ENCODE data around the gene PHF23. TPM values are rescaled to one million over a fixed set of nuclear protein-coding genes. Genes with fewer than 3 reads are reported as not detected.

PHF23 gene
- total and polyA plus RNA-seq, 3 experiments from 2014 or later, result 25.8 to 51.9 (median 48.0) TPM

- H3K4me3 Mint-ChIP-seq, result no peak overlapping the region
- Histone ChIP-seq H3K36me3 (ENCODE audit: insufficient read depth, low read length) (peaks cover 50% of the 10 kb centered on the region), H3K4me3 (ENCODE audit: low read length) (no peak overlapping the region), H3K4me1 (ENCODE audit: insufficient read depth, low read length) (peaks cover 3% of the 10 kb centered on the region), H3K27ac (ENCODE audit: low read depth, low read length) (no peak overlapping the region), H3K27me3 (ENCODE audit: insufficient read depth, low read length, poor library complexity, severe bottlenecking) (no peaks in the 10 kb centered on the region), H3K9me3 (ENCODE audit: low read length) (no peaks in the 10 kb centered on the region)
- H3K27ac Mint-ChIP-seq, result peak overlapping the region in 1 of 8 donors; percentile 41
- ChIA-PET POLR2A (no interaction called here), CTCF (no interaction called here)
- DNase-seq, result no peak
- H3K36me3 Mint-ChIP-seq, result peaks cover 0 to 85% (median 4%) of the 10 kb centered on the region in 3 donors
- H3K4me1 Mint-ChIP-seq, result peaks cover 8 to 12% (median 9%) of the 10 kb centered on the region in 3 donors
- no peaks in the 10 kb centered on the region for H3K9me3 Mint-ChIP-seq
- H3K27me3 Mint-ChIP-seq, result no peaks in the 10 kb centered on the region
Measured at GRCh38 chr17:7226721-7227710, 12.2 kb downstream of the PHF23 start.

GRCh38 chr17:7225711-7226331, 13.4 kb downstream of the PHF23 start:
- Histone ChIP-seq H3K36me3 (ENCODE audit: insufficient read depth, low read length) (peaks cover 56% of the 10 kb centered on the region), H3K4me1 (ENCODE audit: insufficient read depth, low read length) (peaks cover 7% of the 10 kb centered on the region), H3K4me3 (ENCODE audit: low read length) (no peak overlapping the region), H3K27me3 (ENCODE audit: insufficient read depth, low read length, poor library complexity, severe bottlenecking) (no peaks in the 10 kb centered on the region), H3K27ac (ENCODE audit: low read depth, low read length) (no peak overlapping the region), H3K9me3 (ENCODE audit: low read length) (no peaks in the 10 kb centered on the region)
- Mint-ChIP-seq H3K9me3 (no peaks in the 10 kb centered on the region), H3K4me1 (peaks cover 10 to 18% (median 12%) of the 10 kb centered on the region in 3 donors), H3K36me3 (peaks cover 0 to 90% (median 3%) of the 10 kb centered on the region in 3 donors), H3K4me3 (no peak overlapping the region), H3K27ac (no peak overlapping the region), H3K27me3 (no peaks in the 10 kb centered on the region)
- POLR2A ChIA-PET, result no interaction called here
- DNase-seq, result no peak
- CTCF ChIA-PET, result no interaction called here

- Mint-ChIP-seq H3K4me1 (peaks cover 15 to 24% (median 16%) of the 10 kb centered on the region in 3 donors), H3K27ac (no peak overlapping the region), H3K9me3 (no peaks in the 10 kb centered on the region), H3K27me3 (no peaks in the 10 kb centered on the region), H3K4me3 (no peak overlapping the region), H3K36me3 (peaks cover 0 to 84% (median 2%) of the 10 kb centered on the region in 3 donors)
- DNase-seq, result peak in 1 of 5 donors; percentile 41
- CTCF ChIA-PET, result no interaction called here
- H3K27ac ChIP-seq (ENCODE audit: low read depth, low read length), result no peak overlapping the region
- POLR2A ChIA-PET, result no interaction called here
- H3K4me3 ChIP-seq (ENCODE audit: low read length), result no peak overlapping the region
- H3K27me3 ChIP-seq (ENCODE audit: insufficient read depth, low read length, poor library complexity, severe bottlenecking), result no peaks in the 10 kb centered on the region
- peaks cover 15% of the 10 kb centered on the region for H3K4me1 ChIP-seq (ENCODE audit: insufficient read depth, low read length)
- peaks cover 52% of the 10 kb centered on the region for H3K36me3 ChIP-seq (ENCODE audit: insufficient read depth, low read length)
- H3K9me3 ChIP-seq (ENCODE audit: low read length), result no peaks in the 10 kb centered on the region
Measured at GRCh38 chr17:7224661-7225111, 14.6 kb downstream of the PHF23 start.

- ChIA-PET CTCF (no interaction called here), POLR2A (interaction anchor here (1.1 kb wide), 1 partner anchor 10 kb away, joined by 3 read pairs; the partner anchor contains the start of gene DVL2)
- no peak overlapping the region for H3K27ac ChIP-seq (ENCODE audit: low read depth, low read length)
- Mint-ChIP-seq H3K9me3 (no peaks in the 10 kb centered on the region), H3K27me3 (no peaks in the 10 kb centered on the region), H3K4me1 (peaks cover 19 to 30% (median 21%) of the 10 kb centered on the region in 3 donors), H3K27ac (peak overlapping the region in 1 of 8 donors; percentile 1), H3K4me3 (no peak overlapping the region), H3K36me3 (peaks cover 0 to 79% (median 2%) of the 10 kb centered on the region in 3 donors)
- no peaks in the 10 kb centered on the region for H3K9me3 ChIP-seq (ENCODE audit: low read length)
- H3K36me3 ChIP-seq (ENCODE audit: insufficient read depth, low read length), result peaks cover 47% of the 10 kb centered on the region
- no peak for DNase-seq
- H3K4me1 ChIP-seq (ENCODE audit: insufficient read depth, low read length), result peaks cover 20% of the 10 kb centered on the region
- H3K4me3 ChIP-seq (ENCODE audit: low read length), result no peak overlapping the region
- H3K27me3 ChIP-seq (ENCODE audit: insufficient read depth, low read length, poor library complexity, severe bottlenecking), result no peaks in the 10 kb centered on the region
Measured at GRCh38 chr17:7224110-7224509, 15.1 kb downstream of the PHF23 start.

GRCh38 chr17:7223375-7223774, 15.9 kb downstream of the PHF23 start:
- H3K27ac ChIP-seq (ENCODE audit: low read depth, low read length), result no peak overlapping the region
- peaks cover 27% of the 10 kb centered on the region for H3K4me1 ChIP-seq (ENCODE audit: insufficient read depth, low read length)
- Mint-ChIP-seq H3K27ac (peak overlapping the region in 4 of 8 donors; percentile 5 to 92 (median 46)), H3K4me3 (peak overlapping the region in 1 of 7 donors; percentile 58), H3K4me1 (peaks cover 21 to 38% (median 26%) of the 10 kb centered on the region in 3 donors), H3K9me3 (no peaks in the 10 kb centered on the region), H3K36me3 (peaks cover 0 to 72% (median 2%) of the 10 kb centered on the region in 3 donors), H3K27me3 (no peaks in the 10 kb centered on the region)
- H3K4me3 ChIP-seq (ENCODE audit: low read length), result no peak overlapping the region
- ChIA-PET POLR2A (interaction anchor here (0.8 to 1.1 kb wide), 2 partner anchors 11 to 14 kb away, joined by 3 read pairs; partner anchors contain the start of gene DVL2), CTCF (no interaction called here)
- no peaks in the 10 kb centered on the region for H3K9me3 ChIP-seq (ENCODE audit: low read length)
- peak in 1 of 5 donors; percentile 30 for DNase-seq
- H3K36me3 ChIP-seq (ENCODE audit: insufficient read depth, low read length), result peaks cover 39% of the 10 kb centered on the region
- H3K27me3 ChIP-seq (ENCODE audit: insufficient read depth, low read length, poor library complexity, severe bottlenecking), result no peaks in the 10 kb centered on the region

GRCh38 chr17:7222972-7223292, 16.3 kb downstream of the PHF23 start:
- Mint-ChIP-seq H3K36me3 (peaks cover 0 to 67% (median 2%) of the 10 kb centered on the region in 3 donors), H3K9me3 (no peaks in the 10 kb centered on the region), H3K27ac (peak overlapping the region in 1 of 8 donors; percentile 47), H3K4me1 (peaks cover 23 to 39% (median 27%) of the 10 kb centered on the region in 3 donors), H3K4me3 (peak overlapping the region in 1 of 7 donors; percentile 58), H3K27me3 (no peaks in the 10 kb centered on the region)
- POLR2A ChIA-PET, result interaction anchor here (0.8 to 1.1 kb wide), 2 partner anchors 11 to 14 kb away, joined by 3 read pairs; partner anchors contain the start of gene DVL2
- H3K4me3 ChIP-seq (ENCODE audit: low read length), result no peak overlapping the region
- DNase-seq, result no peak
- H3K27ac ChIP-seq (ENCODE audit: low read depth, low read length), result no peak overlapping the region
- no peaks in the 10 kb centered on the region for H3K27me3 ChIP-seq (ENCODE audit: insufficient read depth, low read length, poor library complexity, severe bottlenecking)
- H3K36me3 ChIP-seq (ENCODE audit: insufficient read depth, low read length), result peaks cover 35% of the 10 kb centered on the region
- H3K4me1 ChIP-seq (ENCODE audit: insufficient read depth, low read length), result peaks cover 32% of the 10 kb centered on the region
- CTCF ChIA-PET, result interaction anchor here (4.7 kb wide), 1 partner anchor 12 kb away, joined by 20 read pairs; the partner anchor contains the start of gene DVL2
- no peaks in the 10 kb centered on the region for H3K9me3 ChIP-seq (ENCODE audit: low read length)

GRCh38 chr17:7222093-7222971, 16.9 kb downstream of the PHF23 start:
- Histone ChIP-seq H3K36me3 (ENCODE audit: insufficient read depth, low read length) (peaks cover 32% of the 10 kb centered on the region), H3K27ac (ENCODE audit: low read depth, low read length) (no peak overlapping the region), H3K4me1 (ENCODE audit: insufficient read depth, low read length) (peaks cover 36% of the 10 kb centered on the region), H3K27me3 (ENCODE audit: insufficient read depth, low read length, poor library complexity, severe bottlenecking) (no peaks in the 10 kb centered on the region), H3K9me3 (ENCODE audit: low read length) (no peaks in the 10 kb centered on the region), H3K4me3 (ENCODE audit: low read length) (no peak overlapping the region)
- Mint-ChIP-seq H3K4me3 (peak overlapping the region in 2 of 7 donors; percentile 44 to 58), H3K36me3 (peaks cover 0 to 63% (median 2%) of the 10 kb centered on the region in 3 donors), H3K4me1 (peaks cover 26 to 43% (median 30%) of the 10 kb centered on the region in 3 donors), H3K27me3 (no peaks in the 10 kb centered on the region), H3K9me3 (no peaks in the 10 kb centered on the region), H3K27ac (peak overlapping the region in 5 of 8 donors; percentile 17 to 97 (median 66))
- peak in 1 of 5 donors; percentile 39 for DNase-seq
- POLR2A ChIA-PET, result interaction anchor here (2.1 kb wide), 1 partner anchor 20 kb away, joined by 13 read pairs; the partner anchor contains the start of gene GABARAP
- CTCF ChIA-PET, result interaction anchor here (1.0 to 4.7 kb wide), 2 partner anchors 13 to 74 kb away, joined by 5 to 20 read pairs; partner anchors contain the start of gene DVL2

Data from CD8-positive, alpha-beta memory T cell (primary cell).